CD14-positive monocyte (primary cell): Measurements from ENCODE around the gene ART1. TPM values are rescaled to one million over a fixed set of nuclear protein-coding genes. Genes with fewer than 3 reads are reported as not detected.

ENCODE experiments used
- DNase-seq, 3 donors: peaks; one replicate each; pipeline ENCODE4 v3.0.0-alpha.2; 2011 to 2022
- H2AFZ ChIP-seq: 2 replicates; pipeline ENCODE4 v1.6.0; 2012; ENCODE audit warnings: mild to moderate bottlenecking, low read depth, low read length, inconsistent platforms; ENCODE audit not compliant: insufficient read depth, poor library complexity, severe bottlenecking
- H3K27ac ChIP-seq, 2 donors: 1 replicate in 1 of 2; 2 replicates in 1 of 2; pipeline ENCODE4 v1.5.1; 2012 to 2013; ENCODE audit warnings: low read length in 2 of 2, control low read depth in 1 of 2, inconsistent platforms in 1 of 2, low read depth in 1 of 2, mild to moderate bottlenecking in 1 of 2
- H3K27me3 ChIP-seq, 2 donors: one replicate each; pipeline versions ENCODE4 v1.6.0 to v1.6.1; 2011 to 2013; ENCODE audit warnings: low read length in 2 of 2; ENCODE audit not compliant: control insufficient read depth in 2 of 2, insufficient read depth in 2 of 2
- H3K36me3 ChIP-seq, 2 donors: replicated peaks in 1 of 2; 1 replicate in 1 of 2; 2 replicates in 1 of 2; pipeline versions ENCODE4 v1.5.1 to v1.6.1; 2012 to 2013; ENCODE audit warnings: low read length in 2 of 2, control low read depth in 1 of 2, inconsistent platforms in 1 of 2, mild to moderate bottlenecking in 1 of 2; ENCODE audit not compliant: insufficient read depth in 2 of 2, control insufficient read depth in 1 of 2
- H3K4me1 ChIP-seq, 2 donors: 1 replicate in 1 of 2; 2 replicates in 1 of 2; pipeline versions ENCODE4 v1.5.1 to v1.6.1; 2012 to 2013; ENCODE audit warnings: low read length in 2 of 2, control low read depth in 1 of 2, inconsistent platforms in 1 of 2, mild to moderate bottlenecking in 1 of 2, moderate library complexity in 1 of 2; ENCODE audit not compliant: insufficient read depth in 2 of 2, control insufficient read depth in 1 of 2
- H3K4me2 ChIP-seq: replicated peaks from 2 replicates; pipeline ENCODE3; 2012; ENCODE audit warnings: low read length, moderate library complexity, mild to moderate bottlenecking; ENCODE audit not compliant: poor library complexity, severe bottlenecking; ENCODE audit errors: extremely low read depth
- H3K4me3 ChIP-seq, 3 experiments: fragments of 200-600 bp in 1 of 3; sonication (generic) in 1 of 3; replicated peaks in 1 of 3; 1 replicate in 2 of 3; 2 replicates in 1 of 3; pipeline ENCODE4 v1.5.1; 2011 to 2013; ENCODE audit warnings: low read length in 3 of 3, mild to moderate bottlenecking in 3 of 3, control low read depth in 2 of 3, low read depth in 2 of 3, inconsistent platforms in 1 of 3, moderate library complexity in 1 of 3
- H3K79me2 ChIP-seq: 2 replicates; pipeline ENCODE4 v1.6.0; 2012; ENCODE audit warnings: mild to moderate bottlenecking, control low read depth, inconsistent platforms, low read length, moderate library complexity; ENCODE audit not compliant: insufficient read depth
- H3K9ac ChIP-seq: 2 replicates; pipeline ENCODE4 v1.6.0; 2017; ENCODE audit warnings: low read length, mild to moderate bottlenecking; ENCODE audit not compliant: insufficient read depth, poor library complexity, severe bottlenecking
- H3K9me3 ChIP-seq, 2 donors: replicated peaks in 1 of 2; 1 replicate in 1 of 2; 2 replicates in 1 of 2; pipeline versions ENCODE4 v1.5.1 to v1.6.1; 2012 to 2013; ENCODE audit warnings: low read length in 2 of 2, control low read depth in 1 of 2; ENCODE audit not compliant: control insufficient read depth in 1 of 2, insufficient read depth in 1 of 2
- H4K20me1 ChIP-seq: 2 replicates; pipeline ENCODE4 v1.6.0; 2012; ENCODE audit warnings: mild to moderate bottlenecking, low read length, control low read depth, moderate library complexity; ENCODE audit not compliant: insufficient read depth
- H3K27ac Mint-ChIP-seq, 7 donors: one replicate each; pipeline ENCODE4 v1.8.0; 2020; ENCODE audit warnings: mild to moderate bottlenecking in 7 of 7, mixed read lengths in 7 of 7, moderate library complexity in 6 of 7, inconsistent platforms in 2 of 7
- H3K27me3 Mint-ChIP-seq, 3 donors: one replicate each; pipeline ENCODE4 v1.8.0; 2021 to 2022; ENCODE audit warnings: low read depth in 3 of 3, mild to moderate bottlenecking in 3 of 3, mixed read lengths in 3 of 3, moderate library complexity in 3 of 3, inconsistent platforms in 1 of 3
- H3K36me3 Mint-ChIP-seq, 2 donors: one replicate each; pipeline ENCODE4 v1.8.0; 2020; ENCODE audit warnings: mixed read lengths in 2 of 2, inconsistent platforms in 1 of 2, mild to moderate bottlenecking in 1 of 2
- H3K4me1 Mint-ChIP-seq: one replicate; pipeline ENCODE4 v1.8.0; 2020; ENCODE audit warnings: mild to moderate bottlenecking, mixed read lengths
- H3K4me3 Mint-ChIP-seq, 2 donors: one replicate each; pipeline ENCODE4 v1.8.0; 2020; ENCODE audit warnings: mild to moderate bottlenecking in 2 of 2, mixed read lengths in 2 of 2, moderate library complexity in 1 of 2
- H3K9me3 Mint-ChIP-seq, 7 donors: one replicate each; pipeline ENCODE4 v1.8.0; 2020 to 2022; ENCODE audit warnings: mixed read lengths in 7 of 7, mild to moderate bottlenecking in 6 of 7, moderate library complexity in 6 of 7, inconsistent platforms in 2 of 7
- WGBS: methylation state at CpG from one replicate; pipeline ENCODE4 v1.1.5; 2013; ENCODE audit warnings: missing lambda C conversion rate; ENCODE audit not compliant: insufficient coverage; 5-methylcytosine and 5-hydroxymethylcytosine counted together
- intact Hi-C, 2 donors: fragments of 100-400 bp; cut with micrococcal nuclease; formaldehyde crosslinking; loops; one replicate each; pipeline versions ENCODE4 v1.15.0 to v1.15.1; 2023
- polyA plus RNA-seq, 3 donors: library from polyadenylated mRNA; depleted of rRNA in 1 of 3; unstranded in 2 of 3; stranded (reverse) in 1 of 3; fragments of 300-500 nt in 2 of 3; fragments of >200 nt in 1 of 3; fragmentation: Illumina TruSeq in 2 of 3; gene quantifications; 1 replicate in 2 of 3; 2 replicates in 1 of 3; pipeline ENCODE4 v1.2.3, GENCODE V29; 2012 to 2021
- TF ChIP-seq, protein P1 (sequence below): fragments of 200-600 bp; IDR thresholded peaks from one replicate; pipeline ENCODE4 v1.8.0; 2022; ENCODE audit warnings: antibody characterized with exemption, mild to moderate bottlenecking

The ART1 gene
- polyA plus RNA-seq, 3 donors, result not detected

DNA sequence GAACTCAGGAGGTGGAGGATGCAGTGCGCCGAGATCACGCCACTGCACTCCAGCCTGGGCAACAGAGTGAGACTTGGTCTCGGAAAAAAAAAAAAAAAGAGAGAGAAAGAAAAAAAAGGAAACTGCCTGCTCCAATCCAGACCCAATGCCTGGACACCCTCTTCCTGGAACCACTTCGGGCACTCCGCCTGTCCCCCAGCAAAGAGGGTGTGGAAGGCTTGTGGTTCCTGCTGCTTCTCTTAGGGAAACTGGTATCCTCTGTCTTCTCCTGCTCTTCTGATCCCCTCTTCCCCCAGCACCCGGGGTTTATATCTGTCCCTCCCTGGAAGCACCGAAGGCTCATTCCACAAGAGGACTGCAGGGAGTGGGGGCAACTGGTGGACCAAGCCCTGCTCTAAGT lies 13.3 kb downstream of the ART1 start:
- H3K4me3 Mint-ChIP-seq, result no peak overlapping the region
- peaks cover 4 to 10% (median 10%) of the 10 kb centered on the region in 3 donors for H3K27me3 Mint-ChIP-seq
- Histone ChIP-seq H3K27ac (no peak overlapping the region), H3K4me1 (no peaks in the 10 kb centered on the region), H3K9me3 (no peaks in the 10 kb centered on the region), H3K79me2 (no peaks in the 10 kb centered on the region), H3K27me3 (peaks cover 2 to 6% of the 10 kb centered on the region in 2 donors), H2AFZ (no peak overlapping the region), H3K4me2 (no peak overlapping the region), H3K36me3 (no peaks in the 10 kb centered on the region), H4K20me1 (no peaks in the 10 kb centered on the region), H3K4me3 (no peak overlapping the region), H3K9ac (no peak overlapping the region)
- no peaks in the 10 kb centered on the region for H3K9me3 Mint-ChIP-seq
- TF ChIP-seq, protein P1, sequence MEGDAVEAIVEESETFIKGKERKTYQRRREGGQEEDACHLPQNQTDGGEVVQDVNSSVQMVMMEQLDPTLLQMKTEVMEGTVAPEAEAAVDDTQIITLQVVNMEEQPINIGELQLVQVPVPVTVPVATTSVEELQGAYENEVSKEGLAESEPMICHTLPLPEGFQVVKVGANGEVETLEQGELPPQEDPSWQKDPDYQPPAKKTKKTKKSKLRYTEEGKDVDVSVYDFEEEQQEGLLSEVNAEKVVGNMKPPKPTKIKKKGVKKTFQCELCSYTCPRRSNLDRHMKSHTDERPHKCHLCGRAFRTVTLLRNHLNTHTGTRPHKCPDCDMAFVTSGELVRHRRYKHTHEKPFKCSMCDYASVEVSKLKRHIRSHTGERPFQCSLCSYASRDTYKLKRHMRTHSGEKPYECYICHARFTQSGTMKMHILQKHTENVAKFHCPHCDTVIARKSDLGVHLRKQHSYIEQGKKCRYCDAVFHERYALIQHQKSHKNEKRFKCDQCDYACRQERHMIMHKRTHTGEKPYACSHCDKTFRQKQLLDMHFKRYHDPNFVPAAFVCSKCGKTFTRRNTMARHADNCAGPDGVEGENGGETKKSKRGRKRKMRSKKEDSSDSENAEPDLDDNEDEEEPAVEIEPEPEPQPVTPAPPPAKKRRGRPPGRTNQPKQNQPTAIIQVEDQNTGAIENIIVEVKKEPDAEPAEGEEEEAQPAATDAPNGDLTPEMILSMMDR, result no peak
- H3K4me1 Mint-ChIP-seq, result no peaks in the 10 kb centered on the region
- H3K27ac Mint-ChIP-seq, result no peak overlapping the region
- intact Hi-C loops, result no loop called here
- no peaks in the 10 kb centered on the region for H3K36me3 Mint-ChIP-seq
- no peak for DNase-seq
- WGBS, result 88% methylated on average over 1 of the region's 8 CpGs

DNA sequence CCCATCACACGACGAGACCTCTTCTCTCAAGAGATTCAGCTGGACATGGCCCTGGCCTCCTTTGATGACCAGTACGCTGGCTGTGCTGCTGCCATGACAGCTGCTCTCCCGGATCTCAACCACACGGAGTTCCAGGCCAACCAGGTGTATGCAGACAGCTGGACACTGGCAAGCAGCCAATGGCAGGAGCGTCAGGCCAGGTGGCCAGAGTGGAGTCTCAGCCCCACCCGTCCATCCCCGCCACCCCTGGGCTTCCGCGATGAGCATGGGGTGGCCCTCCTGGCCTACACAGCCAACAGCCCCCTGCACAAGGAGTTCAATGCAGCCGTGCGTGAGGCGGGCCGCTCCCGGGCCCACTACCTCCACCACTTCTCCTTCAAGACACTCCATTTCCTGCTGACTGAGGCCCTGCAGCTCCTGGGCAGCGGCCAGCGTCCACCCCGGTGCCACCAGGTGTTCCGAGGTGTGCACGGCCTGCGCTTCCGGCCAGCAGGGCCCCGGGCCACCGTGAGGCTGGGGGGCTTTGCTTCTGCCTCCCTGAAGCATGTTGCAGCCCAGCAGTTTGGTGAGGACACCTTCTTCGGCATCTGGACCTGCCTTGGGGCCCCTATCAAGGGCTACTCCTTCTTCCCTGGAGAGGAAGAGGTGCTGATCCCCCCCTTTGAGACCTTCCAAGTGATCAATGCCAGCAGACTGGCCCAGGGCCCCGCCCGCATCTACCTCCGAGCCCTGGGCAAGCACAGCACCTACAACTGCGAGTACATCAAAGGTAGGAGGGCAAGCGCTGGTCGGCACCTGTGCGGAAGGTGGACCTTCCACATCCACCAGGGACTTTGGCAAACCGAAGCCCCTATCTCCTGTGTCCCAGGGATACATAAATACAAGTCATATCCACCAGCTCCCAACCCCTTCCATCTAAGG lies 14.9 kb downstream of the ART1 start:
- Mint-ChIP-seq H3K36me3 (peaks cover 11 to 12% of the 10 kb centered on the region in 2 donors), H3K9me3 (no peaks in the 10 kb centered on the region), H3K27me3 (peaks cover 4 to 12% (median 10%) of the 10 kb centered on the region in 3 donors), H3K27ac (no peak overlapping the region), H3K4me1 (no peaks in the 10 kb centered on the region), H3K4me3 (no peak overlapping the region)
- H4K20me1 ChIP-seq, result no peaks in the 10 kb centered on the region
- peaks cover 0 to 3% of the 10 kb centered on the region in 2 donors for H3K27me3 ChIP-seq
- no peak overlapping the region for H3K4me3 ChIP-seq
- TF ChIP-seq, protein P1, result no peak
- H2AFZ ChIP-seq, result no peak overlapping the region
- no peak overlapping the region for H3K4me2 ChIP-seq
- no peak overlapping the region for H3K27ac ChIP-seq
- intact Hi-C loops, result no loop called here
- no peak for DNase-seq
- H3K9ac ChIP-seq, result no peak overlapping the region
- peaks cover 6 to 11% of the 10 kb centered on the region in 2 donors for H3K36me3 ChIP-seq
- H3K79me2 ChIP-seq, result no peaks in the 10 kb centered on the region
- no peaks in the 10 kb centered on the region for H3K4me1 ChIP-seq
- H3K9me3 ChIP-seq, result no peaks in the 10 kb centered on the region
- 93% methylated on average over 23 of the region's 33 CpGs for WGBS
